SU-DHL-6 (cell line): ENCODE results near the gene SYT9.
"Not testable (repeated sequence)": the region's sequence is repeated elsewhere in the genome, so short reads cannot be mapped to it uniquely, and the experiment has no call there.

Experiments
- CTCF ChIP-seq: fragments of 200-600 bp; sonication (generic); IDR thresholded peaks from one replicate; pipeline ENCODE4 v1.5.1; 2017; ENCODE audit warnings: antibody characterized with exemption, mild to moderate bottlenecking, low read length, moderate library complexity; ENCODE audit not compliant: insufficient read depth, poor library complexity, severe bottlenecking
- EZH2phosphoT487 ChIP-seq: fragments of 200-600 bp; sonication (generic), shearing (Covaris generic); conservative IDR thresholded peaks from 2 replicates; pipeline ENCODE4 v1.6.1; 2018; ENCODE audit warnings: mild to moderate bottlenecking, antibody characterized with exemption, low read length, moderate library complexity, mixed read lengths

- not testable (repeated sequence) for TF ChIP-seq CTCF, EZH2phosphoT487
Measured at GRCh38 chr11:7517743-7518142, 266.0 kb downstream of the SYT9 start.
